HG02981 (cell line): ENCODE measurements around the gene USP28.
"Not testable (repeated sequence)": the region's sequence is repeated elsewhere in the genome, so short reads cannot be mapped to it uniquely, and the experiment has no call there.

Experiments
- ATAC-seq: cut with Tn5 transposase; IDR thresholded peaks from one replicate; pipeline ENCODE4 v1.9.1; 2021; ENCODE audit warnings: mild to moderate bottlenecking, moderate library complexity; ENCODE audit not compliant: unreplicated experiment

Gene USP28

DNA sequence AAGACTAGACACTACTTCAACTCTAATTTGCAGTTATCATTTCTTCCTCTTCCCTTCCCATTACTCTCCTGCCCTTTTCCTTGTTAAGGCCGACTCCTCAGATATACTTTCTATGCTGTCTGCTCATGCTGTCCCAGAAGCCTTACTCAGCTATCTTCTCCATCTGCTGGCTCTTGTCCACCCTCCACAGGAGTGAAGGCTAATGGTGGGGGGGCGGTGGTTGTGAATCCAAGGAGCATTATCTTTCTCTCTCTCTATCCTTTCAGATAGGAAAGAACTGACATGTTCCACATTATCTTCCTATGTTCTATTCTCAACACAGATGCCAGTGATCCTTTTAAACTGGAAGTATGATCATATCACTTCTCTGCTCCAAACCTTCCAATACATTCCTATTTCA is 37.4 kb downstream of the USP28 start:
- ATAC-seq: no peak

DNA sequence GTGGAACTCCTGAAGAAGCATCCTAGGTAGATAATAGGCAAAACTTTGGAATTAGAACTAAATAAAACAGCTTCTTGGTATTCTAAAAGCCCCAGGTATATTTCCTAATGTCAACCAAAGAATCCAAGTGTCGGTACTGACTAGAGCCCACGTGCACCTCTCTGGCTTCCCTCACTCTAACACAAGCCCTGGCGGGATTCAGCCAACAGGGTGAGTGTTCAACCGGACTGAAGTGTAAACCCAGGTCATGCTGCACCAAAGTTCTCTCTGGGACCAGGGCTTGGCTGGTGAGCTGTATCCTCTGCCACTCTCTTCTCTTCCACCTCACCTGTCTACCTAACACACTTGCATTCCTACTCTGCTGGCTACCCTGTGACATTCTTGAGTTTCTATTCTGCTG is 40.1 kb downstream of the USP28 start:
- ATAC-seq: no peak

DNA sequence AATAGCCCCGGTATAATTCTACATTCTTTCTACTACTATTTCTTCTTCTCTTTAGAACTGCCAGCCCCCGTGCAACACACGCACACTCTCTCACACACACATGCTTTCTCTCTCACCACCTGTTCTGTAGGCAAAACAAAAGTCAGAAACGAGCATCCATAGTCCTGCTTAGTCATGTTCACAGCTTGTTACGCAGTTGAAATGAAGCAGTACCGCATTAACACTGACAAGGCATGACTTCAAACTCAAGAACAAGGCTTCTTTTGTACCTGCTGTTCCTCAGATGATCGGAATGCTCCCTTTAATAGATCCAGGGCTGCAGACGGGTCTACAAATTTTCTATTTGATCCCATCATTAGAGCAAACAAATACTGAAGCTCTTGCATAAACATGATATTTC is 42.2 kb downstream of the USP28 start:
- ATAC-seq: no peak

DNA sequence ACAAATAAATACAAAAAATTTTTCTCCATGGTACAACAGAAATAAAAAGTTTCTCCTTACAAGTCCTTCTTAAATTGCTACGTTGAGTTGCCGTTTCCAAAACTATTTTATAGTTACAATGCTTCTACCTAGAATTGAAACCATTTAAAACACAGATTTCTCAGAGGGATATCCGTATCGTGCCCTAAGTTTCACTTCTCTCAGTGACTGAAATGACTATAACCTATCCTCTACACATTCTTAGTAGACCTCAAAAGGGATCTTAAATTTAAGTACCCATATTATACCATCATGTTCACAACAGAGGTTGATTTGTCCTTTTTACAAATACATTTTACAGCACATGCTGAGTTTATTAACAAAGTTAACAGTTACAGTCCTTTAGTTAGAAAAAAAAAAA is 44.1 kb downstream of the USP28 start:
- ATAC-seq: peak; percentile 97

DNA sequence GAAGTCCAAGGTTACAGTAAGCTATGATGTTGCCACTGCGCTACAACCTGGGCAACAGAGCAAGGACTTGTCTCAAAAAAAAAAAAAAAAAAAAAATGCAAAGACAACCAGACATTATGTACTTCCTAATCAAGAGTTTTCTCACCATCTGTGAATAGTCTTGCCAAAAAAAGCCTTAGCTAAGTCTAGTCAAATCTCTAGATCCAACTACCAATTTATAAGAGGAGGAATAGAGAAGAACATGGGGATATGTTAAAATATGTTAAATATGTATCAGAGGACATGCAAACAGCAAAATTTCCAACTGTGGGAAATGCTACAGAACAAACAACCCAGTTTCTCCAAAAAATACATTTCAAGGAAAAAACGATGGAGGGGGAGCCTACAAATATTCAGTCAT is 45.6 kb downstream of the USP28 start:
- ATAC-seq: no peak

DNA sequence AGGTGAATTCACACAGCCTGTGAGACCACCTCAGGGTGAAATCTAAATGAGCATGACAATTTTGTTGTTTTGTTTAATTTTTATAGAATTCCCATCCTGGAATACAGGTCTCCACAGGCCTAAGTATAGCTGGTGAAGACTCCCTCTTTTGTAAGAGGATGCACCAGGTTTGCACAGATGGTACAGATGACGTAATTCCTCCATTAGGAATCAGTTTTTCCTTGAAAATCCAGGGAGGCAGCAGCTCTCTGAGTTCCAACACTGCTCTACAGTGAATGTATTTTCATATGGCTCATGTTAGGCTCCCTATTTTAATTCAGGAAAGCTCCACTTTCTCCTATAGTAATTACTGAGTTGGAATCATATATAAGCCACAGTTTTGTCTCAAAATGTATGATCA is 47.2 kb downstream of the USP28 start:
- no peak for ATAC-seq

DNA sequence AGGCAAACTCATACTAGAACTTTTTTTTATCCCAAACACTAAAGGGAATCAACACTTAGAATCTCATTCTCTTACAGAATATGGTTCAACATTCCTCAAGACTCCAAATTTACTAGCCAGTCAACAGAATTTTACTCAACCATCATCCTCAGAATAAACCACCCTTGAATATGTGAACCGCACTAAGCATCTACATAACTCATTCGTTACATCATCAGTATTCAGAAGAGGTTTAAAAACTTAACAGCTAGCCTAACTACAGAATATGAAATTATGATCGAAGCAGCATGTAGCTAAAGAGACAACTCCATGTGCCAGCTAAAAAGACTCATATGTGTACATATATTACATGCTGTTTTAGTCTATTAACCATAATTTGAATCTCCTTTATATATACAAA is 47.9 kb downstream of the USP28 start:
- no peak for ATAC-seq

DNA sequence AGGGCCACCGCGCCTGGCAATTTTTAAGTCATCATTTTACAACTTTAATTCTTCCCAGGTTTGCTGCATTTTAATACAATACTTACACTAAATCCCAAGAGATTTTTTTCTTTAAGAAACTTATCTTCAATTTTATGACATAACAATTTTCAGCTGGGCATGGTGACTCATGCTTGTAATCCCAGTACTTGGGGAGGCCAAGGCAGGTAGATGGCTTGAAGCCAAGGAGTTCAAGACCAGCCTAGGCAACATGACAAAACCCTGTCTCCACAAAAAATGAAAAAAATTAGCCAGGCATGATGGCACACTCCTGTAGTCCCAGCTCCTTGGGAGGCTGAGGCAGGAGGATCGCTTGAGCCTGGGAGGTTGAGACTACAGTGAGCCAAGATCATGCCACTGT is 56.9 kb downstream of the USP28 start:
- ATAC-seq: no peak

DNA sequence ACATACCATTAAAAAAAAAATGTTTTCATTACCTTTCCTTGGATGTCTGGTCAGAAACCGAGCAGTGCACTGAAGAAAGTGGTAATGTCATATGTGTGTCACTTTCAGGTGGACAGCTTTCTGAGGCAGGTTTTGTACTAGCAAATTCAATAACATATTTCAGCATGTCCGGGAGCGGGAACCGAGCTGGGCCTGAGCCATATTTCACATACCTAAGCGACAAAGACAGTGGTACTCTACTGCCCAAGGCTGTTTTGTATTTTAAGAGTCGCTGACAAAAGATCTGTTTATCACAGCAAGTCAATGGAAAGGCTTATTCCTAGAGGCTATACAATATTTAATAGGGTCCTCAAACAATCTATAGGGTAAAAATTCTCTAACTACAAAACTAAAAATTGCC is 57.7 kb downstream of the USP28 start:
- ATAC-seq: no peak

DNA sequence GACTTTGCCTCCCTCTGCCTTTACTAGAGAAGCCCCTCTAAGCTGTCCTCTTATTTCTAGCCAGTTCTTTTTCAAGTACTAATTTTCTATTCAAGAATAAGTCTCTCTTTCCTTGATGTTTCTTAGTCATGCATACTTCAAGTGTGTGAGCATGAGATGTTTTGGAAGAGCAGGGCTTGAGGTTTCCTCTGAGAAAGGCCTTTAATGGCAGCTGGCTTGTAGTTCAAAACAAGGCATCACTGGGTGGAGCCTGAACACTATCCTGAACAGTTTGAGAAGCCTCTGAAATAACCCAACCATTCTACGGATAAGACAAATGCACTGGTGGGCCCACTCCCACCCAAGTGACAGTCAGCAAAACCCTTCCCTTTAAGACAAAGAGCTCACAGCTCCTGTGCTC is 58.2 kb downstream of the USP28 start:
- no peak for ATAC-seq

DNA sequence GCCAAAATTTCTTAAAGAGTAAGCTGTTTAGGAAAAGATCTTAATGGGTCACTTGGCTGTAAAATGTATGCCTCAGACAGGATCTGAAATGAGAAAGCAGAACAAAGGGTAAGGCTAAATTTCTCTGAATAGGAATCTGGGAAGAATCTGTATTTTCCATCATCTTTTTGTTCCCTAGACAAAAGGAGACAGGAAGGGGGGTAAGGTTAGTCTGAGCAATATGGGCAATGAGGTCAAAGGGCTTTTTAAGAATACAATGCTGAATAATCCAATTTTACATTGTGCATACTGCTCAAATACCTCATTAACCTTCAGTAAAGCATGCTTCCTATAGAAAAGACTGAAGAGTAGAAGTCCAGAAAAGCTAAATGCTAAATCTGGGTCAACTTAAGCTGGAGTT is 61.2 kb downstream of the USP28 start:
- ATAC-seq: no peak

DNA sequence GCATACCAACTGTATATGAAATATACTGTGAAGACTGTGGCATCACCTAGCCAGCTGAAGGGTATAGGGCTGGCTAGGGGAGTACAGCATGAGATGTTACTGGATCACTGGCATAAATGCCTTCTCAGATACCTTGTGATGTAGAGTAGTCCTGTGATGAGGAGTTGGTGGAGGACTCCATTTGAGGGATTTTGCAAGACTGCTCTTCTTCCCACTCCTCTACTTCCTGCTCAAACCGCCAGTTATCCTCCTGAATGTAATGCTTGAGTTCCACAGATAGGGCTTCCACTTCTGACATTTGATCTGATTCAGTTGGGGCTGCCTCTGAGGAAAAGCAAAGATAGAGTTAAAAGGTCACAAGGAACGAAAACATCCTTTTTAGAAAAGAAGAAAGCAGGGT is 66.4 kb downstream of the USP28 start:
- no peak for ATAC-seq

DNA sequence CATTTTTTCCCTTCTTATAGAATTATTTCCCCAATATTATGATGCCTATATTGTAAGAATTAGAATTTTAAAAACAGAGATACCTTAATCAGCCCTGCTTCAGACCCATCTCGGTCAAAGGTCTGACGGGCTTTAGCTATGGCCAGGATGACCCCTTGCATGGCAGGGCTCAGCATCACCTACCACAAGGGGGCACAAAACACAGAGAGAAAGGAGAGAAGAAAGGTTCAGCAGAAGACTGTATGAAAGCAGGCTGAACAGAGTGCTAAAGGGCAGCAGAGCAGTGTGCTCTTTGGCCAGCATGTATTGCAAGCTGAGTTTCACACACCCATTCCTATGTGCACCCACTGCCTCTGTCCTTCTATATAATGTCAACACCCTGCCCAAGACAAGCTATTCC is 69.0 kb downstream of the USP28 start:
- no peak for ATAC-seq

DNA sequence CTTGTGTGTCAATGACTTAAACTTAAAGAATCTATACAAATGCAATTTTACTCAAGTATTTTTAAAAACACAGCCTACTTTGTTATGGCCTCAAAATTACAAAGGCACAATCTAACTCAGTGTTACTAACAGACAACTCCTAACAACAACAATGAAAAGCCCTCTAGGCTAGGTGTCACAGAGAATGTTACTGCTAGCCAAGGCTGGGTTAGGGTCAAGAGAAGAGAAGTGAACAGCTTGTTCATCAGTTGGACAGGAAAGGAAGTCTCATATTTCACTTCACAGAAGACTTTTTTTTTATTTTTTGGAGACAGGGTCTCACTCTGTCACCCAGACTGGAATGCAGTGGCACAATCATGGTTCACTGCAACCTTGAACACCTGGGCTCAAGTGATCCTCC is 69.7 kb downstream of the USP28 start:
- ATAC-seq: no peak

DNA sequence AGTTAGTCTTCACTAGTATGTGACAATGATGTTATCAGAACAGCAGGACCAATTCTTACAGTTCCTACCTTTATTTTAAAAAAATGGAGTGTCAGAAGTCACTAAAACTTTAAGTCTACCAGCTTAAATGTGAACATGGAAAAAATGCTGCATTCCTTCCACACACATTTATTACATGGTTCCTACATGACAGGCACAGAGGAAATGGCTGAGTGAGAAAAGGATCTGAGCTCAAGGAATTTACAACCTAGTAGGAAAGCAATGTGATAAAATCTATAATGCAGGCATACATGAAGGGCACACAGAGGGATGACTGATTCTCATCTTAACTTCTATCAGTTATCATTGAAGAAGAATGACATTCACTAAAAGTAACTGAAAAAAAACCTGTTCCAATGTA is 72.8 kb downstream of the USP28 start:
- no peak for ATAC-seq

DNA sequence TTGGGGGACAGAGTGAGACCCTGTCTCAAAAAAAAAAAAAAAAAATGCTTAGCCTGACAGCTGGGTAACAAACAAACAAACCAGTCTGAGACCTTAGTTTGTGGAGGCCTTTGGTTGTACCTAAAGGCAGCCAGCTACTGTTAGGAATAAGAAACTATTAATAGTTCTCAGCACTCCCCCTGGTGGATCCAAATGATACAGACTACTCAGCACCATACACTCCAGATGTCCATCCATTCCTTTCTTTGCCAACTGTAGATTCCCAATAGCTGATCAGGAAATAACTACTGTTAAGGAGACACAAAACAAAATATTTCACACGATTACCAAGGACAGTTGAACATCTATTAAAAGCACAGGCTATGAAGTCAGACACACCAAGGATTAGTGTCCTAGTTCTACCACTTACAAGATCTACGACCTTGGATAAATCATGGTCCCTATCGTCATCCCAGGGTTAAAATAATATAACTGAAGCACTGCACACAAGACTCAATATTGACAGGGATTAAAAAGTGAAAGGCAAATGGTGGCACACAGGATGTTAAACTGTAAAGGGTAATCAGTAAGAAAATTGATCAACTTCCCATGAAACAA is 78.6 kb downstream of the USP28 start:
- peak; percentile 70 for ATAC-seq

DNA sequence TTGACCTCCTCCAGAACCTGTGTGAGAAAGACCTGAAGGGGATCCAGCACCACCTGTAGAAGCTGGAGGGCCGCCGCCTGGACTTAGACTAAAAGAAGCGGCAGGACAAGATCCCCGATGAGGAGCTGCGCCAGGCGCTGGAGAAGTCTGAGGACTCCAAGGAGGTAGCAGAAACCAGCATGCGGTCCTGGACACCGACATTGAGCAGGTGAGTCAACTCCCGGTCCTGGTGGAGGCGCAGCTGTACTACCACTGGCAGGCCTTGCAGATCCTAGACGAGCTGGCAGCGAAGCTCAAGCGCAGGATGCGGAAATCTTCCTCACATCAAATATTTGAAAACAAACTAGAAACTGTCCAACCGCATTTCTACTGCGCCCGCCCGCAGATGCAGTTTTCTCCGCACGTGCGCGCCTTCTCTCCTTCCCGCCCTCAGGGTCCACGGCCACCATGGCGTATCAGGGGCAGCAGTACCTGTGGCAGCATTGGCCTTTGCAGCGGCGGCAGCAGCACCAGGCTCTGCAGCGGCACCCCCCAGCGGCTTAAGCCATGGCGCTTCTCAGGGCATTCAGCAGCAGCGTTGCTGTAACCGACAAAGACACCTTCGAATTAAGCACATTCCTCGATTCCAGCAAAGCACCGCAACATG is 85.6 kb downstream of the USP28 start:
- ATAC-seq: no peak

DNA sequence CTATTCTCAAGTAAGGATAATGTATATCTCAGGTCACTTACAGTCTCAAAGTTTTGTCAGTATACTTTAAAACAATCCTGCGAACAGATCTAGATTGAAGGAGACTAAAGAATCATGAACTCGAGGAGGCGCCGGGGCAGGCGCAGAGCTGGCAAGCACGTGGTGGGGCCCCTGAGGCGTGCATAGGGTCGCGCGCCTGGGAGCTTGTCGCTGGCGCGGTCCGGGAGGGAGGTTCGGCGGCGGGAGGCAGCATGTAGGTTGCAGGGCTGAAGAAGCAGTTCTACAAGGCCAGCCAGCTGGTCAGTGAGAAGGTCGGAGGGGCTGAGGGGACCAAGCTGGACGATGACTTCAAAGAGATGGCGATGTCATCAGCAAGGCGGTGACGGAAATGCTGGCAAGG is 86.4 kb downstream of the USP28 start:
- ATAC-seq: not testable (repeated sequence)

DNA sequence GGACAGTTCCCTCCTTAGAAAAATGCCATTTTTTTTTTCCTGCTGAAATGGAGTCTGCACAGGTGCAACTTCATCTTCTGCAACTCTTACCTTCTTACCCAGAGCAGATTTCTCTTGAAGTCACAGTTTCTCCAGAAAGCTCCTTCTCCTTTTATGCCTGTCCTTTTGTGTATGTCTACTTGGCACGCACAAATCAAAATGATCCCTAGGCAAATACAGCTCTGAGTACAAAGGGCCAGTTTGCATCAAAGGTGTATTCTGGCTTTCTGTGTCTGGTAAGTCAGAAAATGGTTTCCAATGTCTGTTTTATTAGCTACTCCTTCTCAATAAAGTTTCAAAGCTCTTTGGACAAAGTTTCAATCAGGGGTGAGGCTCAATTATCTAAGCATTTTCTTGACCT is 93.2 kb downstream of the USP28 start:
- ATAC-seq: no peak

DNA sequence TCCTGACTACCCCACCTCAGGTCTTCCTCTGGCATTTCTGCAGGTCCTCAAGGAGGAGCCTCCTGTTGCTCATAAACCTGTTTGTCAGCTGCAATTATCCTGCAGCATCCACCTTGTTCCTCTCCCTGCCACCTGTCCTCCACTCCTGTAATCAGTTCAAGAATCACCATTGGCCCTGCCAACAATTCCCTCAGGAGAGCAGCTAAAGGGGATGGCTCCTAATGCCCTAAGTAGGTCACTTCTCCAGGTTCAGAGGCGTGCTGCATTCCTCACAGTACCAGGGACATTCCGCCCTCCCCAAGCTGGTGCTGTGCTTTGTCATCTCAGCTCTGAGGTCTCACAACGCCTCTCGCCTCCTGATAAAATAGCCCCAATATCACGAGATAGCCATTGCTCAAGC is 93.7 kb downstream of the USP28 start:
- ATAC-seq: no peak

DNA sequence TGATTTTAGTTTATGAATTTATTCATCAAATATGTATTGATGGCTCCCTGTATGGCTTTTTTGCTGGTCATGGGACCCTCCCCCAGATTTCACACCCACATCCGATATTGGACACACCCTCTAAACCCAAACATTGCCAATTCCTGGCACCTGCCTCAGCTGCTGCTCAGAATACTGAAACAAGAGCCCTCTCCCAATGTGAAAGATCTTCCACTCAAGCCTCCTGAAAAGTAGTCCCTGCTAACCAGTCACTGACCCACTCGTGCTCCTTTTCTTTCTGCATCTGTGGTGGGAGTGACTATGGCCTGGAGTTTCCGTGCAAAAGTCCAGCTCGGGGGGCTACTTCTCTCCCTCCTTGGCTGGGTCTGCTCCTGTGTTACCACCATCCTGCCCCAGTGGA is 95.9 kb downstream of the USP28 start, which contains the start of gene CLDN25:
TSS of gene CLDN25 (plus strand) at position 301 of the 400 bp plus-strand sequence. CDS start at position 301, 0 bp downstream.
- ATAC-seq: no peak

DNA sequence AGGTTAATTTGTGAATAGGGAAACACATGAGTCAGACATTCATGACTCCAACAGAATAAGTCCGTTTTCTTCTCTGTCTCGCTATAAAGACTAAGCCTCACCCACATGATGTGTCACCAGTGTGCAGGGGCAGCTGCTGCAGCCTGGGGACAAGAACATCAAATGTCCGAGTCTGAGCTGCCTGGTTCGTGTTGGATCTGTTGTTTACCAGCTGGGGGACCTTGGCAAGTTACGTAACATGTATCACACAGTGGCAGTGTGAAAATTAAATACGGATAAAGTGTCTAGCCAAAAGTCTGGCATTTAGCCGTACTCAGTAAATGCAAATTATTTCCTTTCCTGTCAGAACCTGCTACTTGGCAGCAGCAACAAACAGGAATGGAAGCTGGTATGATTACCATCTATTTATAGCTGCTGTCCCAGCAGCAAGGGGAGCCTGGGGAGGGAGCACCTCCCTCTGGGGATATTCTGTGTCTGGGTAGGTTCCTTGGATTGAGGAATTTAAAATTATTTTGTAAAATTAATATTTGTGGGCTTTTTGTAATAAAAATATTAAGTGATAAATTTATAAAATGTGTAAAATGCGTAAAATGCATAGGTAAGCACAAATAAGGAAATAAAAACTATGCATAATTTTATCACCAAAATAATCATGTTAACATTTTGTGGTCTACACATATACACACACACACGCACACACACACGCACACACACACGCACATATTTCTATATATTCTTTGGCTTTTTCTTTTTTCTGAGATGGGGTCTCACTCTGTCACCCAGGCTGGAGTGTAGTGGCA is 97.1 kb downstream of the USP28 start:
- ATAC-seq: no peak
